ENCODE measurements around the gene PTPN14. TPM values are rescaled to one million over a fixed set of nuclear protein-coding genes. Genes with fewer than 3 reads are reported as not detected.

Gene PTPN14
- polyA plus RNA-seq, 1 donor from 2014 or later = 0.07 TPM

DNA sequence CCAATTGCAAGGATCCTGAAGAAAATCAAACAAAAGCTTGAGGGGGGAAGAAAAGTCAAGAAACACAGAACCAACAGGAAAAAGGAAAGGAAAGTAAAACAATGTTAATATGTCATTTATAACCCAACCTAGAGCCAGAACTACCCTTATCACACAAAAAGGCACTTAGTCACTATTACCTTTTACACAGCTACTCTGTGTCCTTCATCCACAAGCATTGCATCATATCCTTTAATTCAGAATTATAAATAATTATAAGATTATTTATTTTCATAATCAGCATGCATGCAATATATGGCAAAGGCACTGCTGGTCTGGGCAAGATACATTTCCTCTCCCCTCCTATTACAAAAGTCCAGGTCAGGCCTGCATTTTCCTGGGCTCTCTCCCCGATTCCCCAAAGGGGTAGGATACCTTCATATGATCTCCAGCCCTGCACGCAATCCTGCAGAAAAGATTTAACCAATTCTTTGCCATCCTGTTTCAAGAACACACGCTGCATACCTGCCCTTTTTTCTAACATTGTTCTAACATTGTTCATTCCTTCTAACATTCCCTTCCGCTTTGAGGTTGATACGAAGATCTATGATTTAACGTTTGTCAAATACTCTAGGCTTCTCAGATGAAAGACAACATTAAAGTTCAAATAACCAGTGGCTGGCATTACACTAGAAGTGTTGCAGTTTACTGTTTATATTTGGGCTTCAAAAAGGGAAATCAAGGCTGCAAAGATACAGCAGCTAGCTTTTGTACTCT lies 4.3 kb downstream of the PTPN14 start:
- H3K36me3 ChIP-seq (ENCODE audit: insufficient read depth, low read length) = no peaks in the 10 kb centered on the region
- TF ChIP-seq, protein P1, sequence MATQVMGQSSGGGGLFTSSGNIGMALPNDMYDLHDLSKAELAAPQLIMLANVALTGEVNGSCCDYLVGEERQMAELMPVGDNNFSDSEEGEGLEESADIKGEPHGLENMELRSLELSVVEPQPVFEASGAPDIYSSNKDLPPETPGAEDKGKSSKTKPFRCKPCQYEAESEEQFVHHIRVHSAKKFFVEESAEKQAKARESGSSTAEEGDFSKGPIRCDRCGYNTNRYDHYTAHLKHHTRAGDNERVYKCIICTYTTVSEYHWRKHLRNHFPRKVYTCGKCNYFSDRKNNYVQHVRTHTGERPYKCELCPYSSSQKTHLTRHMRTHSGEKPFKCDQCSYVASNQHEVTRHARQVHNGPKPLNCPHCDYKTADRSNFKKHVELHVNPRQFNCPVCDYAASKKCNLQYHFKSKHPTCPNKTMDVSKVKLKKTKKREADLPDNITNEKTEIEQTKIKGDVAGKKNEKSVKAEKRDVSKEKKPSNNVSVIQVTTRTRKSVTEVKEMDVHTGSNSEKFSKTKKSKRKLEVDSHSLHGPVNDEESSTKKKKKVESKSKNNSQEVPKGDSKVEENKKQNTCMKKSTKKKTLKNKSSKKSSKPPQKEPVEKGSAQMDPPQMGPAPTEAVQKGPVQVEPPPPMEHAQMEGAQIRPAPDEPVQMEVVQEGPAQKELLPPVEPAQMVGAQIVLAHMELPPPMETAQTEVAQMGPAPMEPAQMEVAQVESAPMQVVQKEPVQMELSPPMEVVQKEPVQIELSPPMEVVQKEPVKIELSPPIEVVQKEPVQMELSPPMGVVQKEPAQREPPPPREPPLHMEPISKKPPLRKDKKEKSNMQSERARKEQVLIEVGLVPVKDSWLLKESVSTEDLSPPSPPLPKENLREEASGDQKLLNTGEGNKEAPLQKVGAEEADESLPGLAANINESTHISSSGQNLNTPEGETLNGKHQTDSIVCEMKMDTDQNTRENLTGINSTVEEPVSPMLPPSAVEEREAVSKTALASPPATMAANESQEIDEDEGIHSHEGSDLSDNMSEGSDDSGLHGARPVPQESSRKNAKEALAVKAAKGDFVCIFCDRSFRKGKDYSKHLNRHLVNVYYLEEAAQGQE (IDR thresholded peaks at IDR 0.05; ENCODE audit: borderline replicate concordance) = no peak
- no peak for TF ChIP-seq POLR2AphosphoS5 (IDR thresholded peaks at IDR 0.05)
- no peak overlapping the region for H2AFZ ChIP-seq (ENCODE audit: low read depth, low read length)
- H3F3A ChIP-seq (ENCODE audit: insufficient read depth, low read length, poor library complexity, severe bottlenecking) = no peaks in the 10 kb centered on the region
- no peaks in the 10 kb centered on the region for H3K79me2 ChIP-seq (replicated peaks; ENCODE audit: insufficient read depth, low read length)
- no peaks in the 10 kb centered on the region for H3K9me3 ChIP-seq (ENCODE audit: low read length)
- H3K27me3 ChIP-seq (ENCODE audit: insufficient read depth, low read depth, low read length) = peaks cover 25% of the 10 kb centered on the region
- no peak overlapping the region for H3K4me3 ChIP-seq (ENCODE audit: low read length)
- H3K4me2 ChIP-seq (ENCODE audit: low read length) = no peak overlapping the region
- no peak overlapping the region for H3K9ac ChIP-seq (ENCODE audit: low read length)
- H3K9me2 ChIP-seq (ENCODE audit: insufficient read depth, low read length) = no peaks in the 10 kb centered on the region
- H3K27ac ChIP-seq (ENCODE audit: low read length) = no peak overlapping the region
- H4K20me1 ChIP-seq (ENCODE audit: insufficient read depth) = no peaks in the 10 kb centered on the region

DNA sequence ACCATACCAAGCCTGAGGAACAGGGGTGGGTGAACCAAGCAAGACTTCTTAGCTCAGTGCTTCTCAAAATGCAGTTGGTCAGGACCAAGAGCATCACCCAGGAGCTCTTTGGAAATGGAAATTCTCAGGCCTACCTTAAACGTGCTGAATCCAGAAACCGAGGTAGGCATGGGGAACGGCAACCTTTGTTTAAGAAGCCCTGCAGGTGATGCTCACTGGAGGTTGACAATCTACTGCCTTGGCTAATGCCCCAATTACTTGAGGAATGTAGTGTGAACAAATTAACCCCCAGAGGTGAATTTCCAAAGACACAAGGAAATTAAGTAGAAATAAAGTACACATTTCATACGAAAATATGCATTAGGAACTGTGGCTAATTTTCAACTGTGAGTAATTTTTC lies 5.3 kb downstream of the PTPN14 start:
- no peak overlapping the region for H2AFZ ChIP-seq (ENCODE audit: low read depth, low read length)
- no peaks in the 10 kb centered on the region for H3K9me3 ChIP-seq (ENCODE audit: low read length)
- H3K27me3 ChIP-seq (ENCODE audit: insufficient read depth, low read depth, low read length) = peaks cover 17% of the 10 kb centered on the region
- H4K20me1 ChIP-seq (ENCODE audit: insufficient read depth) = no peaks in the 10 kb centered on the region
- no peak overlapping the region for H3K4me2 ChIP-seq (ENCODE audit: low read length)
- H3F3A ChIP-seq (ENCODE audit: insufficient read depth, low read length, poor library complexity, severe bottlenecking) = no peaks in the 10 kb centered on the region
- H3K4me3 ChIP-seq (ENCODE audit: low read length) = no peak overlapping the region
- H3K9me2 ChIP-seq (ENCODE audit: insufficient read depth, low read length) = no peaks in the 10 kb centered on the region
- no peak overlapping the region for H3K9ac ChIP-seq (ENCODE audit: low read length)
- H3K36me3 ChIP-seq (ENCODE audit: insufficient read depth, low read length) = no peaks in the 10 kb centered on the region
- H3K79me2 ChIP-seq (replicated peaks; ENCODE audit: insufficient read depth, low read length) = no peaks in the 10 kb centered on the region
- no peak overlapping the region for H3K27ac ChIP-seq (ENCODE audit: low read length)
- TF ChIP-seq POLR2AphosphoS5 (IDR thresholded peaks at IDR 0.05) (no peak), MXI1 (conservative IDR thresholded peaks at IDR 0.05; ENCODE audit: poor library complexity, severe bottlenecking) (no peak)
- TF ChIP-seq, protein P2, sequence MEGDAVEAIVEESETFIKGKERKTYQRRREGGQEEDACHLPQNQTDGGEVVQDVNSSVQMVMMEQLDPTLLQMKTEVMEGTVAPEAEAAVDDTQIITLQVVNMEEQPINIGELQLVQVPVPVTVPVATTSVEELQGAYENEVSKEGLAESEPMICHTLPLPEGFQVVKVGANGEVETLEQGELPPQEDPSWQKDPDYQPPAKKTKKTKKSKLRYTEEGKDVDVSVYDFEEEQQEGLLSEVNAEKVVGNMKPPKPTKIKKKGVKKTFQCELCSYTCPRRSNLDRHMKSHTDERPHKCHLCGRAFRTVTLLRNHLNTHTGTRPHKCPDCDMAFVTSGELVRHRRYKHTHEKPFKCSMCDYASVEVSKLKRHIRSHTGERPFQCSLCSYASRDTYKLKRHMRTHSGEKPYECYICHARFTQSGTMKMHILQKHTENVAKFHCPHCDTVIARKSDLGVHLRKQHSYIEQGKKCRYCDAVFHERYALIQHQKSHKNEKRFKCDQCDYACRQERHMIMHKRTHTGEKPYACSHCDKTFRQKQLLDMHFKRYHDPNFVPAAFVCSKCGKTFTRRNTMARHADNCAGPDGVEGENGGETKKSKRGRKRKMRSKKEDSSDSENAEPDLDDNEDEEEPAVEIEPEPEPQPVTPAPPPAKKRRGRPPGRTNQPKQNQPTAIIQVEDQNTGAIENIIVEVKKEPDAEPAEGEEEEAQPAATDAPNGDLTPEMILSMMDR (IDR thresholded peaks at IDR 0.05; ENCODE audit: poor library complexity, severe bottlenecking) = no peak

DNA sequence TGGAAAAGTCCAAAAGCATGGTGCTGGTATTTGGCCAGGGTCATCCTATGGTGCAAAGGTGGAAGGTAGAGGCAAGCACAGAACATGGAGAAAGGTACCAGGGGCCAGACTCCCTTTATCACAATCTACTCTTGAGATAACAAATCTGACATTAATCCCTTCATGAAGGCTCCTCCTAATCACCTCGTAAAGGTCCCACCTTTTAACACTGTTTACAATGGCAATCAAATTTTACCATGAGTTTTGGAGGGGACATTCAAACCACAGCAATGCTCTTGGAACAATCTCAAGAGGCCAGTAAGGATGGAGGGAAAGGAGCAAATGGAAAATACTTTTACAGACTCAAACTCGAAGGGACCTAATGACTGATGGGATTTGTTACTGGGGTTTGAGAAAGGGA lies 6.1 kb downstream of the PTPN14 start:
- Histone ChIP-seq H3K9me3 (ENCODE audit: low read length) (no peaks in the 10 kb centered on the region), H3K79me2 (replicated peaks; ENCODE audit: insufficient read depth, low read length) (no peaks in the 10 kb centered on the region), H3K27ac (ENCODE audit: low read length) (no peak overlapping the region), H4K20me1 (ENCODE audit: insufficient read depth) (no peaks in the 10 kb centered on the region), H3K9ac (ENCODE audit: low read length) (no peak overlapping the region), H3F3A (ENCODE audit: insufficient read depth, low read length, poor library complexity, severe bottlenecking) (no peaks in the 10 kb centered on the region), H2AFZ (ENCODE audit: low read depth, low read length) (no peak overlapping the region), H3K4me2 (ENCODE audit: low read length) (no peak overlapping the region), H3K27me3 (ENCODE audit: insufficient read depth, low read depth, low read length) (peaks cover 9% of the 10 kb centered on the region), H3K36me3 (ENCODE audit: insufficient read depth, low read length) (no peaks in the 10 kb centered on the region), H3K9me2 (ENCODE audit: insufficient read depth, low read length) (no peaks in the 10 kb centered on the region), H3K4me3 (ENCODE audit: low read length) (no peak overlapping the region)
- no peak for TF ChIP-seq SMC3 (conservative IDR thresholded peaks at IDR 0.05; ENCODE audit: poor library complexity)
- TF ChIP-seq MXI1 (conservative IDR thresholded peaks at IDR 0.05; ENCODE audit: poor library complexity, severe bottlenecking) = no peak
- no peak for TF ChIP-seq POLR2AphosphoS5 (IDR thresholded peaks at IDR 0.05)
- TF ChIP-seq RAD21 (conservative IDR thresholded peaks at IDR 0.05) = no peak
- TF ChIP-seq, protein P2 (IDR thresholded peaks at IDR 0.05; ENCODE audit: poor library complexity, severe bottlenecking) = no peak
- TF ChIP-seq, protein P1 (IDR thresholded peaks at IDR 0.05; ENCODE audit: borderline replicate concordance) = no peak

All from neural cell (in vitro differentiated cells).